GM23248 (cell line): ENCODE results near the gene MTREX. TPM values are rescaled to one million over a fixed set of nuclear protein-coding genes. Genes with fewer than 3 reads are reported as not detected.

Experiments
- DNase-seq: peaks from one replicate; pipeline ENCODE4 v3.0.0-alpha.2; 2015
- H2AFZ ChIP-seq: fragments of 200-600 bp; sonication (generic); 2 replicates; pipeline ENCODE4 v1.6.1; 2016; ENCODE audit warnings: antibody characterized with exemption
- H3F3A ChIP-seq: fragments of 200-600 bp; sonication (generic); 2 replicates; pipeline ENCODE4 v1.6.1; 2016; ENCODE audit warnings: mild to moderate bottlenecking, antibody characterized with exemption, mixed run types; ENCODE audit not compliant: insufficient read depth
- H3K27ac ChIP-seq: fragments of 200-600 bp; sonication (generic); 2 replicates; pipeline ENCODE4 v1.5.1; 2016; ENCODE audit warnings: mild to moderate bottlenecking
- H3K27me3 ChIP-seq: fragments of 200-600 bp; sonication (generic); replicated peaks from 2 replicates; pipeline ENCODE4 v1.6.1; 2016; ENCODE audit warnings: mild to moderate bottlenecking; ENCODE audit not compliant: insufficient read depth
- H3K36me3 ChIP-seq: fragments of 200-600 bp; sonication (generic); 2 replicates; pipeline ENCODE4 v1.6.1; 2016; ENCODE audit warnings: low read depth, mild to moderate bottlenecking
- H3K4me1 ChIP-seq: fragments of 200-600 bp; sonication (generic); 2 replicates; pipeline ENCODE4 v1.6.1; 2016; ENCODE audit warnings: mild to moderate bottlenecking; ENCODE audit not compliant: insufficient read depth
- H3K4me2 ChIP-seq: fragments of 200-600 bp; sonication (generic); one replicate; pipeline ENCODE4 v1.6.1; 2016; ENCODE audit warnings: mild to moderate bottlenecking; ENCODE audit not compliant: unreplicated experiment
- H3K4me3 ChIP-seq: fragments of 200-600 bp; sonication (generic); 2 replicates; pipeline ENCODE4 v1.5.1; 2016; ENCODE audit warnings: mild to moderate bottlenecking
- H3K79me2 ChIP-seq: fragments of 200-600 bp; sonication (generic); 2 replicates; pipeline ENCODE4 v1.6.1; 2016; ENCODE audit warnings: mild to moderate bottlenecking; ENCODE audit not compliant: insufficient read depth
- H3K9ac ChIP-seq: fragments of 200-600 bp; sonication (generic); 2 replicates; pipeline ENCODE4 v1.6.1; 2016; ENCODE audit warnings: mild to moderate bottlenecking
- H3K9me2 ChIP-seq: fragments of 200-600 bp; sonication (generic); 2 replicates; pipeline ENCODE4 v1.6.1; 2016; ENCODE audit warnings: mixed run types, mild to moderate bottlenecking, moderate library complexity; ENCODE audit not compliant: insufficient read depth
- H3K9me3 ChIP-seq: fragments of 200-600 bp; sonication (generic); one replicate; pipeline ENCODE4 v1.6.1; 2017; ENCODE audit warnings: low read depth
- H4K20me1 ChIP-seq: fragments of 200-600 bp; sonication (generic); 2 replicates; pipeline ENCODE4 v1.6.0; 2016; ENCODE audit not compliant: insufficient read depth
- EZH2 ChIP-seq: fragments of 200-600 bp; sonication (generic); IDR thresholded peaks from 2 replicates; pipeline ENCODE4 v1.6.1; 2018; ENCODE audit warnings: antibody characterized with exemption, mild to moderate bottlenecking; ENCODE audit not compliant: insufficient read depth, poor library complexity, severe bottlenecking
- EZH2phosphoT487 ChIP-seq: fragments of 200-600 bp; sonication (generic); IDR thresholded peaks from 2 replicates; pipeline ENCODE4 v1.6.1; 2018; ENCODE audit warnings: antibody characterized with exemption, moderate library complexity, mild to moderate bottlenecking, low read depth; ENCODE audit not compliant: insufficient read depth
- WGBS, 2 experiments: methylation state at CpG; one replicate each; pipeline ENCODE4 v1.1.6; 2015 to 2017; ENCODE audit warnings: low lambda C conversion rate in 2 of 2, low coverage in 1 of 2; ENCODE audit errors: missing lambda C conversion rate in 2 of 2; 5-methylcytosine and 5-hydroxymethylcytosine counted together
- in situ Hi-C: fragments of 300-500 bp; cut with MboI; formaldehyde crosslinking; loops from 2 replicates; pipeline ENCODE4 v1.15.0; 2020
- polyA plus RNA-seq: library from polyadenylated mRNA; unstranded; fragments of >200 nt; fragmentation: Nextera tagmentation; extraction: Ambion mirVana; gene quantifications from 2 replicates; pipeline ENCODE4 v1.2.1, GENCODE V29; 2016
- total RNA-seq: library from RNA; depleted of rRNA; stranded (reverse); fragments of >200 nt; shearing (Covaris generic); gene quantifications from 2 replicates; pipeline ENCODE4 v1.2.3, GENCODE V29; 2014

Gene MTREX
- total and polyA plus RNA-seq, 2 experiments from 2014 or later: 26.4 to 41.4 TPM

DNA sequence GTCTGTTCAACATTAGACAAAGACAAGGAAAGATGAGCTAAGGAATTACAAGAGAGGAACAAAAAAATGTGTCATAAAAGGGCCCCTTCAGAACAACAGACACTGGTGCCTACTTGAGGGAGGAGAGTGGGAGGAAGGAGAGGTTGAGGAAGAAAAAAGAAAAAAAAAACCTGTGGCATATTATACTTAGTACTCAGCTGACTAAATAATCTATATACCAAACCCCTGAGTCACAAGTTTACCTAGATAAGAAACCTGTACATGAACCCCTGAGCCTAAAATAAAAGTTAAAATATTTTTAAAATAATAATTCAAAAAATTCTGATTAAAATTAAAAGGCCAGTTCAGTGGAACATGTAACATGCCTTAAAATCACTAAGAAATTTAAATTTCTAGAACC lies 107.3 kb downstream of the MTREX start:
- Histone ChIP-seq H3K27ac (peak overlapping the region; percentile 47), H3K27me3 (no peaks in the 10 kb centered on the region), H3K79me2 (no peaks in the 10 kb centered on the region), H3F3A (peaks cover 31% of the 10 kb centered on the region), H2AFZ (no peak overlapping the region), H4K20me1 (no peaks in the 10 kb centered on the region), H3K4me3 (no peak overlapping the region), H3K36me3 (no peaks in the 10 kb centered on the region), H3K4me2 (peak overlapping the region; percentile 23), H3K9me2 (no peaks in the 10 kb centered on the region), H3K4me1 (peaks cover 54% of the 10 kb centered on the region), H3K9ac (no peak overlapping the region), H3K9me3 (no peaks in the 10 kb centered on the region)
- in situ Hi-C loops: loop anchor here (25.0 kb wide), 1 partner anchor 272 kb away; no protein-coding TSS in a partner anchor
- DNase-seq: no peak
- TF ChIP-seq EZH2phosphoT487 (no peak), EZH2 (no peak)

DNA sequence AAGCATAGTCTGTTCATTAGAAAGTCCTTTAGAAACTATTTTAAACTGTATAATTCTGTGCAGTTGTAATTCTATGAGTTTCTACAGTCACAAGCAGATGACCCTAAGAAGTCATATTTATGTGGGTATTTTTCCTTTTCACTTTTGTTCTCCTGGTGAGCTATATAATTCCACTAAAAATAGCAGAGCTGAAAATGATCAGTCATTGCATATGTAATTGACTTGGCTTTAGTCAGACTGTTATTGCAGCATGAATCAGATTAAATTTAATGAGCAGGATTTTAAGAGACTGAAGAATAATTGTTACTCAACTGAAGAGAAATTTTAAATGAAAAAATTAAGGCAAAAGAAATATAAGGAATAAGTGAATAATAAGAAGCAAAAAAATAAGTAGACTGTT lies 108.5 kb downstream of the MTREX start:
- no peaks in the 10 kb centered on the region for H3K36me3 ChIP-seq
- H3K4me1 ChIP-seq: peaks cover 60% of the 10 kb centered on the region
- peak overlapping the region; percentile 23 for H3K4me2 ChIP-seq
- H3K9me2 ChIP-seq: no peaks in the 10 kb centered on the region
- H3K79me2 ChIP-seq: no peaks in the 10 kb centered on the region
- peaks cover 43% of the 10 kb centered on the region for H3F3A ChIP-seq
- H3K9ac ChIP-seq: peak overlapping the region; percentile 18; the same call in 1 of the 2 replicates
- H4K20me1 ChIP-seq: no peaks in the 10 kb centered on the region
- no peaks in the 10 kb centered on the region for H3K27me3 ChIP-seq
- H3K4me3 ChIP-seq: no peak overlapping the region
- no peak overlapping the region for H2AFZ ChIP-seq
- in situ Hi-C loops: loop anchor here (25.0 kb wide), 1 partner anchor 271 kb away; no protein-coding TSS in a partner anchor
- no peak for TF ChIP-seq EZH2phosphoT487
- no peak for TF ChIP-seq EZH2
- peak overlapping the region; percentile 47 for H3K27ac ChIP-seq
- no peaks in the 10 kb centered on the region for H3K9me3 ChIP-seq
- peak; percentile 67 for DNase-seq

DNA sequence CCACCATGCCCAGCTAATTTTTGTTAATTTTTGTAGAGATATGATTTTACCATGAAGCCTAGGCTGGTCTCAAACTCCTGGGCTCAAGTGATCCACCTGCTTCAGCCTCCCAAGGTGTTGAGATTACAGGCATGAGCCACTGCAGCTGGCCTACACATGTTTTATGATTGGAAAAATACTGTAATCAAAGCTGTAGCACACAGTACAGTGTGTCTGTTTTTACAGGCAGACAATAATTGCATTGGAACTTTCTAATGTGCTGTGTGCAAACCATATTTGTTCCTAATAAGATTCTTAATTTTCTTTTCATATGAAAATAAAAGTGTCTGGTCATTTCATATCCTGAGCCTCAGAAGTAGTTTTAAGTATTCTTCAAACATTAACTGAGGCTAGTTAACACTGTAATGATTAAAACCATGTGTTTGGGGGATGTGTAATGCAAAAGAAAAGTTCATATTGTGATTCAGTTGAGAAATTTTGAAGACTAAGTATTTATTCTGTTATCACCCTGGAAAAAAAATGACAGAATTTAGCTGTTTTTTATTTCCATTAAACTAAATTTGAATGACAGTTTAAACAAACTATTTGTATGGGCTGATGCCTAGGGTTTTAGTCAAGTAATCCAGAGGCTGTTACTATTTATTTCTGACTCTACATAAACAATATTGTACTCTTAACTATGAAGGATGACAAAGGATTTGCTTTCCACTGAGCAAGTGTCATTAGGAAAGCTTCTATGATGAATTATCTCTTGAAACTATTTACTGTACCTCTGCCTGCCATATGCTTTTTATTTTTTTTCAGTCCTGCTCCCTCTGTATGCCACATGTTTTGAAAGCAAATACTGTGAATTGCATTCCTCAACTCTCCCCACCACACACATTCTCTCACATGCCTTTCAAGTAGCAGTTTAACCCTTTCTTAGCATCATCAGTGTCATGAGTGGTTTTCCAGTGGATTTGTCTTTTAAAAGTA lies 111.5 kb downstream of the MTREX start:
- peaks cover 48% of the 10 kb centered on the region for H3F3A ChIP-seq
- H4K20me1 ChIP-seq: no peaks in the 10 kb centered on the region
- DNase-seq: peak; percentile 66
- no peaks in the 10 kb centered on the region for H3K9me2 ChIP-seq
- no peaks in the 10 kb centered on the region for H3K27me3 ChIP-seq
- H3K79me2 ChIP-seq: no peaks in the 10 kb centered on the region
- no peaks in the 10 kb centered on the region for H3K9me3 ChIP-seq
- no peak overlapping the region for H2AFZ ChIP-seq
- no peak for TF ChIP-seq EZH2phosphoT487
- no peak for TF ChIP-seq EZH2
- H3K36me3 ChIP-seq: peaks cover 11% of the 10 kb centered on the region; the same call in 1 of the 2 replicates
- no peak overlapping the region for H3K4me3 ChIP-seq
- peak overlapping the region; percentile 18 for H3K9ac ChIP-seq
- peak overlapping the region; percentile 65 for H3K27ac ChIP-seq
- in situ Hi-C loops: loop anchor here (25.0 kb wide), 1 partner anchor 268 kb away; no protein-coding TSS in a partner anchor
- H3K4me1 ChIP-seq: peaks cover 62% of the 10 kb centered on the region
- H3K4me2 ChIP-seq: peak overlapping the region; percentile 60

DNA sequence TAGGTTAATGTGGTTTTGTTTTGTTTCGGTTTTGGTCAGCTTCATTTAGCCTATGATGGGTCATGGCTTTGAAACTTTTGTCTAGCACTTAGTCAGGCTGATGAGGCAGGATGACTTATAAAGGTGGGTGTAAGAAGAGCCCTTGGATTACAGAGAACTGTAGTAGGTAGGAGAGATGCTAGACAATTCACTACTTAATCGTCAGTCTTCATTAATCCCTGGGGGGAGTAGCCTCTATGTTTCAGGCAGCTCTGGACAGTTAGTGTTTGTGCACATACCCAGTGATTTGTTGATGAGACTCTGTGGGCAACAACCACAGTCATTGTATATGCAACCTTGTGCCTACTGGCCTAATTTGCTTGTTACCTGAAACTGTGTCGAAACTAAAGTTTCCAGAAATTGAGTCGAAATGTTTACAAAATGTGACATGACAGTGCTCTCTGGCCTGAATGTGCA lies 113.3 kb downstream of the MTREX start:
- Histone ChIP-seq H3K4me1 (peaks cover 46% of the 10 kb centered on the region), H3F3A (peaks cover 50% of the 10 kb centered on the region), H3K27me3 (no peaks in the 10 kb centered on the region), H3K9me2 (no peaks in the 10 kb centered on the region), H3K4me2 (peak overlapping the region; percentile 55), H2AFZ (no peak overlapping the region), H3K36me3 (peaks cover 27% of the 10 kb centered on the region), H3K9me3 (no peaks in the 10 kb centered on the region), H3K79me2 (no peaks in the 10 kb centered on the region), H3K27ac (peak overlapping the region; percentile 65), H3K9ac (0 out of 2 replicates have a peak overlapping the region, but pooled peaks have one; percentile 7), H3K4me3 (peak overlapping the region; percentile 16; the same call in 1 of the 2 replicates), H4K20me1 (no peaks in the 10 kb centered on the region)
- no peak for TF ChIP-seq EZH2phosphoT487
- no peak for TF ChIP-seq EZH2
- peak; percentile 87 for DNase-seq
- WGBS, 2 experiments: 48% methylated on average over 4 of the region's 4 CpGs
- in situ Hi-C loops: loop anchor here (25.0 kb wide), 1 partner anchor 266 kb away; no protein-coding TSS in a partner anchor
